HG02981 (cell line): Measurements from ENCODE around the gene AFDN.

Source experiments
- ATAC-seq: cut with Tn5 transposase; IDR thresholded peaks from one replicate; pipeline ENCODE4 v1.9.1; 2021; ENCODE audit warnings: mild to moderate bottlenecking, moderate library complexity; ENCODE audit not compliant: unreplicated experiment

AFDN gene

GRCh38 chr6:167840526-167841179, 13.9 kb downstream of the AFDN start:
- no peak for ATAC-seq

- no peak for ATAC-seq
These were observed 15.3 kb downstream of the AFDN start for GRCh38 chr6:167841981-167842380.

- ATAC-seq = no peak
These were observed 15.7 kb downstream of the AFDN start for GRCh38 chr6:167842457-167842856.

GRCh38 chr6:167843023-167843422, 16.3 kb downstream of the AFDN start:
- ATAC-seq = no peak

- no peak for ATAC-seq
These were observed 19.1 kb downstream of the AFDN start for GRCh38 chr6:167845856-167846255.

- no peak for ATAC-seq
These were observed 20.4 kb downstream of the AFDN start for GRCh38 chr6:167846997-167847606.

- ATAC-seq = no peak
These were observed 21.2 kb downstream of the AFDN start for GRCh38 chr6:167847936-167848335.

GRCh38 chr6:167848783-167849182, 22.1 kb downstream of the AFDN start:
- no peak for ATAC-seq

GRCh38 chr6:167849846-167850459, 23.2 kb downstream of the AFDN start:
- no peak for ATAC-seq

GRCh38 chr6:167850782-167851181, 24.1 kb downstream of the AFDN start:
- ATAC-seq = no peak

GRCh38 chr6:167851370-167851952, 24.8 kb downstream of the AFDN start:
- ATAC-seq = no peak

GRCh38 chr6:167855825-167856425, 29.2 kb downstream of the AFDN start:
- ATAC-seq = no peak

- ATAC-seq = no peak
These were observed 29.8 kb downstream of the AFDN start for GRCh38 chr6:167856474-167856873.

- no peak for ATAC-seq
These were observed 30.4 kb downstream of the AFDN start for GRCh38 chr6:167856999-167857660.

- ATAC-seq = no peak
These were observed 31.4 kb downstream of the AFDN start for GRCh38 chr6:167858086-167858591.

- no peak for ATAC-seq
These were observed 32.3 kb downstream of the AFDN start for GRCh38 chr6:167858842-167859664.

- no peak for ATAC-seq
These were observed 34.0 kb downstream of the AFDN start for GRCh38 chr6:167860550-167861226.

- ATAC-seq = no peak
These were observed 34.7 kb downstream of the AFDN start for GRCh38 chr6:167861424-167861823.

GRCh38 chr6:167863897-167864296, 37.2 kb downstream of the AFDN start:
- ATAC-seq = no peak
